GM18520 (cell line): ENCODE data around the gene PRR19.

Experiments used
- ATAC-seq: cut with Tn5 transposase; IDR thresholded peaks from one replicate; pipeline ENCODE4 v1.9.1; 2021; ENCODE audit not compliant: unreplicated experiment

Gene PRR19

GRCh38 chr19:42294471-42295137 lies 7.3 kb upstream of the PRR19 start:
- ATAC-seq = no peak

DNA sequence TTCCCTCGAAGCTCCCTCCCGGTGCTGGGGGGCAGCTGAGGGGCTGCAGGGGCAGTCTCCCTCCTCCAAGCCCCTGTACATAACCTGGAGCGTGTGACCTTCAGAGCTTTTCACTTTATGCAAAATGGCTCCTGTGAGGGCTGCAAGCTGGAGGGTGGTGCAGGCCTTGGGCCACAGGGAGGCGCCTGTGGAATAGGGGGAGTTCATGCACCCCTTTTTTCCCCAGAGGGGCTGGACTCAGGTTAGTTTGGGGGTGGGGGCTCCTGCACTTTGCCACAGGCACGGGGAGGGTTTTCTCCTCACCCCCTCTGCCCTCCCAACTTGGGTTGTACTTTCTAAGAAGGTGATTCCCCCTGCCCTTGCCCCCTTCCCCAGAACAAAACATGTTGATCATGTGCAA lies 6.6 kb upstream of the PRR19 start:
- ATAC-seq = no peak

DNA sequence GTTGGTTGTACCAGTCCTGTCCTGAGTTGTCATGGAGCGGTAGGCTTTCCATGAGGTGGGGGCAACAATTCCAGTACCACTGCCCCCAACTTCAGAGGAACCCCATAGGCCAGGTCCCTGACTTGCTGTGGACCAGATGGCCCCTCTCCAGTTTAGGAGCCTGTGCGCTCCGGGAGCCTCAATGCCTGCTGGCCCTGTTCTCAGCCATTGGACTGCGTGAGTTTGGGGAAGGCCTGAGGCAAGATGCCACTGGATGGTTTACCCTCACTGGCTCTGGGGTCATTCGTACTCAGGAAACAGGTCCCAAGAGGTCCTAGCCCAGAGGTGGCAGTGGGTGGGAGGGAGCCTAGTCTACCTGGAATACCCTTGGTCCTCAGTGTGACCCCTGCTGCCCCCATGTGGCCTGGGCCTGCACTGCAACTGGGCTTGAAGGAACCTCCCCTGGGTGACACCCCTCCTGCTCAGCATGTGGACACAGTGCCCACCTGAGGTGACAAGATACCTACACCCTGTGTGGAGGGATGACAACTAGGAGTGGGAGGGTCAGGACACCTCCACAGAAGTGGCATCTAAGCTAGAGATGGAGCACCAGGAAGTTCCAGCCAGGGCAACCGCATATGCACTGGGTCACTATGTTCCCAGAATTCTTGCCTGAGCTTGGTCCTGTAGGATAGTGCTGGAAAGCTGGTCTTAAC lies 6.0 kb upstream of the PRR19 start:
- no peak for ATAC-seq

GRCh38 chr19:42297039-42297438 lies 4.9 kb upstream of the PRR19 start:
- ATAC-seq = no peak

DNA sequence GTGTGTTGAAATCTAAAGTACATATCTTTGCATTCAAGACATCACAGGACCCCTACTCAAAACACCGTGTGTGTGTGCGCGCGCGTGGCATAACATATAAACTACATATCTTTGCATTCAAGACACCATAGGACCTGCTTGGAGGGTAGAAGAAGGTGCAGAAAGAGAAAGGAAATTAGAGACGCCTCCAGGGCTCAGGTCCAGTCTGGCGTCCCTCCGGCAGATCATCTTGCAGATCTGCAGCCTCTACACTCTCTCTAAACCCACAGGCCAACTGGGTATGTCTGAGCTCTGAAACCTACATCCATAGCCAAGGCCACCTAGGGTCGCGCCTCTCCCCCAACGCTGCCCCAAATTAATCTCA lies 1.2 kb downstream of the PRR19 start:
- no peak for ATAC-seq

DNA sequence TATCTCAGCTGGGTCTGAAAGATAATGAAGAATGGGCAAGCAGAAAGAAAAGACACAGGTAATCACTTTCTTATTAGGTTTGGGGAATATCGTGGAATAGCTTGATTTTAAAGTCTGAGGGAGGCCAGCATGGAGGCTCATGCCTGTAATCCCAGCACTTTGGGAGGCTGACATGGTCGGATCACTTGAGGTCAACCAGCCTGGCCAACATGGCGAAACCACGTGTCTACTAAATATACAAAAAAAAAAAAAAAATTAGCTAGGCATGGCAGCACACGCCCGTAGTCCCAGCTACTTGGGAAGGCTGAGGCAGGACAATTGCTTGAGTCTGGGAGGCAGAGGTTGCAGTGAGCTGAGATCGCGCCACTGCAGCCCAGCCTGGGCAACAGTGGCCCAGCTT lies 1.9 kb downstream of the PRR19 start:
- ATAC-seq = no peak

- no peak for ATAC-seq
Measured at GRCh38 chr19:42306646-42307045, 4.7 kb downstream of the PRR19 start.

- ATAC-seq = no peak
Measured at GRCh38 chr19:42309686-42310085, 7.8 kb downstream of the PRR19 start.

DNA sequence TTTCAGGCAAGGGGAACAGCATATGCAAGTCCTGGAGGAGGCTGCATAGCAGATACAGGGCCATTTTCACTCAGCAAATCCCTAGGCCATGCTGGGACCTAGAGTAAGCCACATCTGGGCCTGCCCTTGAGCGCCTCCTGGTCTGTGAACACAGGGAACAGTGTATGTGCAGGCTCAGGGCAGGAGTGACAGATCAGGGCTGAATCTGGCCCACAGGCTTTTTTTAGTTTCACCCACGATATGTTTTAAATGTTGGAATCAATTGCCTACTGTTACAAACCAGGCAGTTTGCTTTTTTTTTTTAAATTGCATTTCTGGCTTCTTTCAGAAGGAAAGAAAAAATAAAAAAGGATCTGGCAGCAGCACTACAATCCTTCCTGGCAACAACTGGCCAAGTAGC lies 9.7 kb downstream of the PRR19 start:
- ATAC-seq = no peak

DNA sequence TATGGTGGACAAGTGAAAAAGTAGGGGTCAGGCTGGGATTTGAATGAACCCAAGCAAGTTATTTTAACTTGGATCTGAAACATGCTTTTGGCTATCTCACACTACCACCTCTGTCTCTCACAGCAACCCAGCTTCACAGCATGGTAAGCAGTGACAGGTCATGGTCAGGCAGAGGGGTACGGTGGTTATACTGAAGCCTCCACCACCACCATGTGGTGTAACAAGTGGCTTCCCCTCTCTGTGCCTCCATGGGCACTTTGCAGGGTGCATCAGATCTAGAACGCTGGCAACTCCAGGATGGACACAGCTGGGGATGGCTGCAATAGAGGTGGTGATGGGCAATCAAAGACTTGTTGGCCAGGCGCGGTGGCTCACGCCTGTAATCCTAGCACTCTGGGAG lies 10.4 kb downstream of the PRR19 start:
- no peak for ATAC-seq

GRCh38 chr19:42313096-42313839 lies 11.3 kb downstream of the PRR19 start, which contains the start of gene TMEM145:
Gene TMEM145 (plus strand): TSS chr19:42313309. CDS start chr19:42313377, 68 bp downstream.
- no peak for ATAC-seq

GRCh38 chr19:42313840-42314755 lies 12.2 kb downstream of the PRR19 start:
- ATAC-seq = no peak

GRCh38 chr19:42315024-42315423 lies 13.1 kb downstream of the PRR19 start:
- ATAC-seq = no peak

- no peak for ATAC-seq
Measured at GRCh38 chr19:42316223-42317211, 14.6 kb downstream of the PRR19 start.

GRCh38 chr19:42317535-42317934 lies 15.6 kb downstream of the PRR19 start:
- no peak for ATAC-seq

- ATAC-seq = no peak
Measured at GRCh38 chr19:42322305-42322704, 20.4 kb downstream of the PRR19 start.

- no peak for ATAC-seq
Measured at GRCh38 chr19:42323473-42323851, 21.5 kb downstream of the PRR19 start.

- no peak for ATAC-seq
Measured at GRCh38 chr19:42323852-42324654, 22.1 kb downstream of the PRR19 start.

- no peak for ATAC-seq
Measured at GRCh38 chr19:42324655-42325307, 22.8 kb downstream of the PRR19 start.
